ENCODE results near the gene UNC5CL. TPM values are rescaled to one million over a fixed set of nuclear protein-coding genes. Genes with fewer than 3 reads are reported as not detected.

The UNC5CL gene
- total RNA-seq, 1 experiment from 2014 or later: 0.81 TPM

DNA sequence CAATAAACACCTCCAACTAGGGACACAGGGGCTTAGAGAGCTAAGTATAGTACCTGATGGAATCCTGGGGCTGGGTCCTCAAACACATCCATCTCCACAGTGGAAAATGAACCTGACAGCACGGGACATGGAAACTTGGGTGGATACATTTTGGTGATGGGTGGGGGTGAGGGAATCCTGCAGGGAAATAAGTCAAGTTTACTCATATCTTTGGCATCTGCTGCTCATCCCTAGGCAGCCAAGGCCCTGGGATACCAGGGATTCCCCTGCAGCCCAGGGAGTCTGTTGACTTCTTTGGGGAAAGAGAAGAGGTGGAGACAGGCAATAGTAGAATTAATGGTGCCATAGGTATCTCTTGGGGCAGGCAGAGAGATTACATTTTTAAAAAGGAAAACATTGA lies 20.5 kb upstream of the UNC5CL start:
- Mint-ChIP-seq H3K9me3 (no peaks in the 10 kb centered on the region), H3K27ac (peak overlapping the region in 1 of 3 experiments; percentile 19; a peak in 1 of 7 replicates), H3K4me3 (no peak overlapping the region), H3K4me1 (peaks cover 13 to 15% of the 10 kb centered on the region in 2 experiments), H3K36me3 (ENCODE audit: insufficient read depth in 1 of 3, low read depth in 3 of 3) (peaks cover 0 to 13% (median 0%) of the 10 kb centered on the region in 3 experiments; a peak in 3 of 7 replicates), H3K27me3 (ENCODE audit: low read depth) (no peaks in the 10 kb centered on the region)
- no CpG with 5 or more reads among the region's 1 CpG for WGBS (ENCODE audit: extremely low coverage, insufficient read length, low lambda C conversion rate)
- no peak overlapping the region for H2BK20ac ChIP-seq (ENCODE audit: low read depth, low read length, poor library complexity, severe bottlenecking)
- no peaks in the 10 kb centered on the region for H3K9me3 ChIP-seq (ENCODE audit: control insufficient read depth, low read depth, low read length)
- H4K91ac ChIP-seq (ENCODE audit: insufficient read length, low read depth, low read length): no peak overlapping the region
- no peak for DNase-seq
- H3K4me1 ChIP-seq (ENCODE audit: insufficient read depth, low read length): 0 out of 2 replicates have a peak, but pooled peaks cover 5% of the 10 kb centered on the region
- H4K20me1 ChIP-seq (ENCODE audit: control insufficient read depth, insufficient read depth, insufficient read length): no peaks in the 10 kb centered on the region
- H3K23me2 ChIP-seq (ENCODE audit: insufficient read length, low read depth, low read length, poor library complexity, severe bottlenecking): no peaks in the 10 kb centered on the region
- no peak overlapping the region for H3K14ac ChIP-seq (ENCODE audit: insufficient read depth, low read length)
- no peak overlapping the region for H2AFZ ChIP-seq (ENCODE audit: low read length)
- H3K9ac ChIP-seq (ENCODE audit: extremely low read depth, insufficient read length, low read length): no peak overlapping the region
- no peaks in the 10 kb centered on the region for H3K27me3 ChIP-seq (ENCODE audit: insufficient read depth, low read length)
- no peak overlapping the region for H4K5ac ChIP-seq (ENCODE audit: insufficient read length, low read depth, low read length)
- no peak overlapping the region for H3K4me2 ChIP-seq (ENCODE audit: insufficient read depth, insufficient read length, low read length)
- H3K4ac ChIP-seq (ENCODE audit: low read depth, low read length): no peak overlapping the region
- no peak overlapping the region for H3T11ph ChIP-seq (ENCODE audit: low read length)
- H2AK5ac ChIP-seq (ENCODE audit: insufficient read length, low read length): no peak overlapping the region
- no peak overlapping the region for H2BK120ac ChIP-seq (ENCODE audit: low read depth, low read length, poor library complexity, severe bottlenecking)
- H3K79me2 ChIP-seq (ENCODE audit: insufficient read depth, low read length): no peaks in the 10 kb centered on the region
- no peak overlapping the region for H2BK5ac ChIP-seq (ENCODE audit: insufficient read length, low read length)
- no peaks in the 10 kb centered on the region for H3K79me1 ChIP-seq (ENCODE audit: insufficient read depth, low read depth, low read length, poor library complexity, severe bottlenecking)
- H3K56ac ChIP-seq (ENCODE audit: insufficient read length, low read depth, low read length): no peak overlapping the region
- no peak overlapping the region for H3K27ac ChIP-seq (ENCODE audit: insufficient read length, low read depth, low read length)
- H3K18ac ChIP-seq (ENCODE audit: insufficient read length, low read depth, low read length): no peak overlapping the region
- no peak overlapping the region for H2BK15ac ChIP-seq (ENCODE audit: low read depth, low read length)
- no peak for TF ChIP-seq CTCF (conservative IDR thresholded peaks at IDR 0.05)
- no peak overlapping the region for H3K23ac ChIP-seq (ENCODE audit: insufficient read length, low read depth, low read length)
- no peak overlapping the region for H4K8ac ChIP-seq (replicated peaks; ENCODE audit: insufficient read length, low read depth, low read length)
- no peak overlapping the region for H2BK12ac ChIP-seq (ENCODE audit: insufficient read length, low read depth, low read length)
